ENCODE data around the gene SAMD3. TPM values are rescaled to one million over a fixed set of nuclear protein-coding genes. Genes with fewer than 3 reads are reported as not detected.

Gene SAMD3
- total and polyA plus RNA-seq, 9 donors, result 0.81 to 7.4 (median 2.7) TPM

GRCh38 chr6:130116273-130116672, 106.5 kb downstream of the SAMD3 start:
- no peaks in the 10 kb centered on the region for H3K27me3 ChIP-seq
- WGBS, 3 donors, result 93 to 98% (median 94%) methylated on average over 4 of the region's 4 CpGs
- TF ChIP-seq EP300 (IDR thresholded peaks at IDR 0.05), result no peak
- TF ChIP-seq POLR2A (IDR thresholded peaks at IDR 0.05), result no peak
- TF ChIP-seq, protein P1, sequence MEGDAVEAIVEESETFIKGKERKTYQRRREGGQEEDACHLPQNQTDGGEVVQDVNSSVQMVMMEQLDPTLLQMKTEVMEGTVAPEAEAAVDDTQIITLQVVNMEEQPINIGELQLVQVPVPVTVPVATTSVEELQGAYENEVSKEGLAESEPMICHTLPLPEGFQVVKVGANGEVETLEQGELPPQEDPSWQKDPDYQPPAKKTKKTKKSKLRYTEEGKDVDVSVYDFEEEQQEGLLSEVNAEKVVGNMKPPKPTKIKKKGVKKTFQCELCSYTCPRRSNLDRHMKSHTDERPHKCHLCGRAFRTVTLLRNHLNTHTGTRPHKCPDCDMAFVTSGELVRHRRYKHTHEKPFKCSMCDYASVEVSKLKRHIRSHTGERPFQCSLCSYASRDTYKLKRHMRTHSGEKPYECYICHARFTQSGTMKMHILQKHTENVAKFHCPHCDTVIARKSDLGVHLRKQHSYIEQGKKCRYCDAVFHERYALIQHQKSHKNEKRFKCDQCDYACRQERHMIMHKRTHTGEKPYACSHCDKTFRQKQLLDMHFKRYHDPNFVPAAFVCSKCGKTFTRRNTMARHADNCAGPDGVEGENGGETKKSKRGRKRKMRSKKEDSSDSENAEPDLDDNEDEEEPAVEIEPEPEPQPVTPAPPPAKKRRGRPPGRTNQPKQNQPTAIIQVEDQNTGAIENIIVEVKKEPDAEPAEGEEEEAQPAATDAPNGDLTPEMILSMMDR (IDR thresholded peaks at IDR 0.05), result no peak
- H3K4me1 ChIP-seq (ENCODE audit: insufficient read depth), result no peaks in the 10 kb centered on the region
- H3K27ac ChIP-seq, result no peak overlapping the region
- H3K36me3 ChIP-seq, result no peaks in the 10 kb centered on the region
- intact Hi-C loops (cut with DNase I), result no loop called here
- H3K4me3 ChIP-seq, result no peak overlapping the region
- no peaks in the 10 kb centered on the region for H3K9me3 ChIP-seq
- DNase-seq, result no peak

DNA sequence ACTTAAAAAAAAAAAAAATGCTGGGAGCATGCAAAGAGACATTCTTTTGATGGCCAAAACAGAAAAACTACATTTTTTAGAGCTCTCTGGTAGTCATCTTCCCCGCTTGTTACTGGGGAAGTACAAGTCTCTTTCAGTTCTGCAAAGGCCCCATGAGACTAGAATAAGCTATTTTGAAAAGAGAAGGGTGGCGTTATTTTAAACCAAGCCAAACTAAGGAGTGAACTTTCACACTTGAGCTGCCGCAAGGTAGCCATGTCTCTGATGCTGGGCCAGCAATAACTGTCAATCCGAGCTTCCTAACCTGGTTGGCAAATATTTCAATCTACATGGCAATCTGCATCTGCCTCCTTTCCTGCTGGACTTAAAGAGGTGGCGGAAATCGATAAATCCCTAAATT, 107.7 kb downstream of the SAMD3 start:
- no peak overlapping the region for H3K4me3 ChIP-seq
- intact Hi-C loops (cut with DNase I), result no loop called here
- no peaks in the 10 kb centered on the region for H3K27me3 ChIP-seq
- no peak overlapping the region for H3K27ac ChIP-seq
- no peaks in the 10 kb centered on the region for H3K9me3 ChIP-seq
- WGBS, 3 donors, result 82 to 86% (median 83%) methylated on average over 6 of the region's 6 CpGs
- no peak for DNase-seq
- TF ChIP-seq POLR2A (IDR thresholded peaks at IDR 0.05) (no peak), EP300 (IDR thresholded peaks at IDR 0.05) (no peak)
- TF ChIP-seq, protein P1 (IDR thresholded peaks at IDR 0.05), result no peak
- H3K36me3 ChIP-seq, result no peaks in the 10 kb centered on the region
- no peaks in the 10 kb centered on the region for H3K4me1 ChIP-seq (ENCODE audit: insufficient read depth)

GRCh38 chr6:130113201-130113710, 109.5 kb downstream of the SAMD3 start:
- Histone ChIP-seq H3K4me1 (ENCODE audit: insufficient read depth) (no peaks in the 10 kb centered on the region), H3K27me3 (no peaks in the 10 kb centered on the region), H3K9me3 (no peaks in the 10 kb centered on the region), H3K27ac (no peak overlapping the region), H3K36me3 (no peaks in the 10 kb centered on the region), H3K4me3 (no peak overlapping the region)
- WGBS, 3 donors, result 89 to 98% (median 93%) methylated on average over 2 of the region's 2 CpGs
- intact Hi-C loops (cut with DNase I), result no loop called here
- TF ChIP-seq, protein P1 (IDR thresholded peaks at IDR 0.05), result no peak
- TF ChIP-seq EP300 (IDR thresholded peaks at IDR 0.05), result no peak
- TF ChIP-seq POLR2A (IDR thresholded peaks at IDR 0.05), result no peak
- no peak for DNase-seq

GRCh38 chr6:130111031-130111430, 111.7 kb downstream of the SAMD3 start:
- 91 to 93% (median 93%) methylated on average over 1 of the region's 1 CpG for WGBS, 3 donors
- Histone ChIP-seq H3K9me3 (no peaks in the 10 kb centered on the region), H3K4me3 (no peak overlapping the region), H3K36me3 (no peaks in the 10 kb centered on the region), H3K27me3 (no peaks in the 10 kb centered on the region), H3K4me1 (ENCODE audit: insufficient read depth) (no peaks in the 10 kb centered on the region), H3K27ac (no peak overlapping the region)
- intact Hi-C loops (cut with DNase I), result no loop called here
- TF ChIP-seq, protein P1 (IDR thresholded peaks at IDR 0.05), result no peak
- TF ChIP-seq EP300 (IDR thresholded peaks at IDR 0.05) (no peak), POLR2A (IDR thresholded peaks at IDR 0.05) (no peak)
- DNase-seq, result no peak
